Measurements from ENCODE around the gene SDC1. TPM values are rescaled to one million over a fixed set of nuclear protein-coding genes. Genes with fewer than 3 reads are reported as not detected.

SDC1 gene
- total RNA-seq, 1 donor from 2014 or later = 1,059 TPM

DNA sequence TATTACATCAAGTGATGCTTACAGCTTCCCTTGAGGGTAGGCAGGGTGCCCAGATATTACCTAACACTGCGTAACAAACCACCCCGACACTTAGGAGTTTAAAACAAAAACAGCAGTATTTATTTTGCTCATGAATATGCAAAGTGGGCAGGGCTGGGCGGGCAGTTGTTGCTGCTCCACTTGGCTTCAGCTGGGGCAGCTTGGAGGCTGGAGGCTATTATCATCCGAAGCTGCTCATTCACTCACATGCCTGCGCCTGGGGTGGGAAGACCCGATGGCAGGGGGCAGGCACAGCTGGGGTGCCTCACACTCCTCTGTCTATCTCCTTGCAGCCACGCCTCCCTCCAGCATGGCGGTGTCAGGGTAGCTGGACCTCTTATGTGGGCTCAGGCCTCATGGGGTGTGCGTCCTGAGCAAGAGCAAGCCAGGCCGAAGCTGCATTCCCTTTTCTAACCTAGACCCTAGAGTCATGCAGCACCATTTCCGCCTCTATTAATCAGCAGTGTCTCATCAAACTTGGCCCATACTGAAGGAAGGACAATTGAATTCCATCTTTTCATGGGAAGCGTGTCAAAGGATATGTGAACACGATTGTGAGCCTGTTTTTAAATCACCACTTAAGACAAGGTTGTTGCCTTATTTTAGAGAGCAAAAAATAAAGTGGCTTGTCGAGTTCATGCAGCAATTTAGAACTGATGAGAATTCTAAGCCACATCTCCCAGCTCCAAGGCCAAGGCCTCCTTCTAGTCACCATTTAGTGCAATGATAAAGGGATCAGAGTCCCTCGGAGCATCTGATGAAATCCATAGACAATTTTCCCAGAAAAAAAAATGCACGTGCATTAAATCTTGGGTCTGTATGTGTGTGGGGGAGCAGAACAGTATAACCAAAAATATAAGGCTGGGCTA lies 54.9 kb downstream of the SDC1 start:
- DNase-seq (ENCODE audit: low spot score) = no peak

- DNase-seq (ENCODE audit: low spot score) = no peak
Measured at GRCh38 chr2:20168727-20169696, 55.9 kb downstream of the SDC1 start.

DNA sequence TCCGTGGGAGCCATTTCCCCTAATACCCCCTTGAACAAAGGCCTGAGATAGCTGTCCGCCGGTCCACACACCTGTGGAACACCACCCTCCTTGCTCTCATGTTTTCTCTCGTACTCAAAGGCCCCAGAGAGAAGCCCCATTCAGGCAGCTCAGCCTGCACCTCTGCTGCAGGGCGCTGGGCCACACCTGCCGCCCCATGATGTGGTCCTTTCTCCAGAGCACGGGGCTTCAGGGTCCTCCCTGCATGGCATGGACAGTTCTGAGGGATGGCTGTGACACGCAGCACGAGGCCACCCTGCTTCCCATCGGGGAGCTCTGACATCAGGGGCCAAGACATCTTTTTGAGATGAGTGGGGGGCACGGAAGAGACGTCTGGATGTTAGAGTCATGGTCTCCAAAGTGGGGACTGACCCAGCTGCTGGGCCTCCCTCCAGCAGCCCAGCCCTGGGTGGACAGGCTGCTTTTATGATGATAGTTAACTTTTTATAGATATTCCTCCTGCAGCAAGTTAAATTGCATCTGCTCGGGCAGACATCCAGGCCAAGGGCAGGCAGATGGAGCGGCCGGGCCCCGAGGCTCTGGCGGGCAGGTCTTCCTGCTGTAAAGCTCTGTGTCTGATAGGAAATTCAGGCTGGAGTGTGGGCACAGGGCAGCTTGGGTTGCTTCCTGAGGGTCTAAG lies 56.7 kb downstream of the SDC1 start:
- DNase-seq (ENCODE audit: low spot score) = no peak

DNA sequence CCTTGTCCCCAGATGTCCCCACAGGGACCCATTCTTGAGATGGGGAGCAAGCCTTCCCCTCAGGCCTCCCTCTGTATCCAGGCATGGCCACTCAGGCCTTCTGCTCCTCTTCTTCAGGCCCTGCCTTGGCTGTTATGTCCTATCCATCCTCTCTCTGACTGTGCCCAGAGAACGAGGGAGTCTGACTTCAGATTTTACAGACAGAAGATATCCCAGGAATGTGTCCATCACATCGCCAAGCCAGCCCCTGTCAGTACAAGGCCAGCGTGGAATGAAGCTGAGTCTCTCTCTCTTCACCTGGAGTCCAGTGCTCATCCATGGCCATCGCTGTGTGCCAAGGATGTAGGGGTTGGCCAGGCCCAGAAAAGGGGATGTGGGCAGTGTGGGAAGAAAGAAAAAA lies 57.6 kb downstream of the SDC1 start:
- no peak for DNase-seq (ENCODE audit: low spot score)

- no peak for DNase-seq (ENCODE audit: low spot score)
Measured at GRCh38 chr2:20165677-20166509, 59.0 kb downstream of the SDC1 start.

DNA sequence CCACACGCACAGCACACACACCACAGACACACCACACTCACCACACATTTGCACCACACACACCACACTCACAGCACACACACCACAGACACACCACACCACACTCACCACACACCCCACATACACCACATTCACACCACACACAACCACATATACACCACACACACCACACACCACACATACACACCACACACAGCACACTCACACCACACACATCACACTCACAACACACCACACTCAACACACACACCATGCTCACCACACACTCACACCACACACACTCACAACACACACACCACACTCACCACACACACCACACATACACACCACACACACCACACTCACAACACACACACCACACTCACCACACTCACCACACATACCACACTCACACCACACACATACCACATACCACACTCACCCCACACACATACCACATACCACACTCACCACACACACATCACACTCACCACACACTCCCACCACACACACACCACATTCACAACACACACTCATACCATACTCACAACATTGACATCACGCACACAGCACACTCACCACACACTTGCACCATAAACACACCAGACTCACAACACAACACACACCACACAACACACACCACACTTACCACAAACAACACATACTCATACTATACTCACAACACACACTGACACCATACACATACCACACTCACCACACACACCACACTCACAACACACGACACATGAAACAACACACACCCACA lies 60.0 kb downstream of the SDC1 start:
- no peak for DNase-seq (ENCODE audit: low spot score)

- no peak for DNase-seq (ENCODE audit: low spot score)
Measured at GRCh38 chr2:20164061-20164733, 60.7 kb downstream of the SDC1 start.

- no peak for DNase-seq (ENCODE audit: low spot score)
Measured at GRCh38 chr2:20159411-20160070, 65.4 kb downstream of the SDC1 start.

DNA sequence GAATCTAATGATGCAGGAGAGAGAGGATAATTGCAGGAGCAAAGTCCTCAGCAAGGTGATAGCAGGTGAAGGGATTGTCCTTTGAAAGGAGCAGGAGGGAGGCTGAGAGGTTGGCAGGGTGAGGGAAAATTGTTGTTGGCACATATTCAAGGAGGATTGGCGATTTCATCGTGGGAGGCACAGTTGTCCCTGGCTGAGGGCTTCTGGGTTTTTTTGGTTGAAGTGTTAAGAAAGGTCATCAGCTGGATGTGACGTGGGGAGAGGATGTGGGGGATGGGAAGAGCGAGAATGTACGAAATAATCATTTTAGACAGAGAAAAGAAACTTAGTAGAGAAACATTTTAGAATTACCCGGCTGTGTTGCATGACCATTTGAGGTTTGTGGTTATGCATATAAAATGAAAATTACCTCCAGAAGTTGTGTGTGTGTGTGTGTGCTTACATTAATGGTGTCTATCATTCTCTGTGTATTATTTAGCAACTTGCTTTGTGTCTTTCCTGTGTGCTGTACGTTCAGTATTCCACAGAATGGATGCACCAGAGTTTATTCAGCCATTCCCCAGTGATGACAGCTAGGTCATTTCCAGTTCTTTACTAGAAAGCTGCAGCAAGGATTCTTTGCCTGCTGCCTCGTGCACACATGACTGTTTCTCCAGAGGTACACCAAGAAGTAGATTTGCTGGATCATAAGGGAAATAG lies 67.6 kb downstream of the SDC1 start:
- peak; percentile 51 for DNase-seq (ENCODE audit: low spot score)

DNA sequence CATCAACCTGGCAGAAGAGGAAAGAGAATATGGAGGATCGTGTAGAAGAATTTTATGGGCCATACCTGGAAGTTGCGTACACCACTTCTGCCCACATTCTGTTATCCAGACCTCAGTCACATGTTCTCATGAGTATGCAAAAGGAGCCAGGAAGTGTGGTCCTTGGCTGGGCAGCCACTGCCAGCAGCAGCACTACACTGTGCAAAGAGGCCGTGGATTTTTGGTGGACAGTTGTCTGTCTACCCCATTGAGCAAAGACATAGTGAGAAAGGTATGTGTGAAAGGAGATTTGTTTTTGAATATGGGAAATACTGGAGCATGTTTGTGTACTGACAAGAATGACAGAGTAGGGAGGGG lies 68.1 kb downstream of the SDC1 start:
- DNase-seq (ENCODE audit: low spot score) = no peak

- DNase-seq (ENCODE audit: low spot score) = no peak
Measured at GRCh38 chr2:20156076-20156759, 68.7 kb downstream of the SDC1 start.

- no peak for DNase-seq (ENCODE audit: low spot score)
Measured at GRCh38 chr2:20153131-20153851, 71.6 kb downstream of the SDC1 start.

GRCh38 chr2:20150806-20151571 lies 73.9 kb downstream of the SDC1 start:
- no peak for DNase-seq (ENCODE audit: low spot score)

Data from mucosa of gallbladder (tissue), 1 donor.